Erythroblast (primary cell): Measurements from ENCODE around the gene KLHL2.

Experiments used
- GATA1 ChIP-seq: IDR thresholded peaks from 2 replicates; pipeline ENCODE4 v1.6.1; 2011; ENCODE audit warnings: low read depth, mild to moderate bottlenecking, control low read depth, low read length, moderate library complexity
- POLR2A ChIP-seq: IDR thresholded peaks from 2 replicates; pipeline ENCODE4 v1.6.1; 2011; ENCODE audit warnings: mild to moderate bottlenecking, low read length

GRCh38 chr4:165170819-165171218 lies 36.5 kb upstream of the KLHL2 start:
- TF ChIP-seq POLR2A (no peak), GATA1 (no peak)
